ENCODE measurements around the gene MAGEA12.
"Not testable (repeated sequence)": the region's sequence is repeated elsewhere in the genome, so short reads cannot be mapped to it uniquely, and the experiment has no call there.

The MAGEA12 gene

GRCh38 chrX:152753686-152754650, 20.4 kb downstream of the MAGEA12 start, which contains the start of gene MAGEA2:
TSS of gene MAGEA2 (minus strand) at chrX:152753842. CDS start at chrX:152751363, 2,479 bp downstream.
- ATAC-seq, H3K4me3 Mint-ChIP-seq, H3K9me3 Mint-ChIP-seq, H3K27me3 Mint-ChIP-seq, H3K27ac Mint-ChIP-seq, DNase-seq, H3K4me1 Mint-ChIP-seq: not testable (repeated sequence)

- not testable (repeated sequence) for ATAC-seq, DNase-seq, H3K9me3 Mint-ChIP-seq, H3K4me3 Mint-ChIP-seq, H3K4me1 Mint-ChIP-seq, H3K27ac Mint-ChIP-seq, H3K27me3 Mint-ChIP-seq
Observed at GRCh38 chrX:152754871-152755270, 21.3 kb downstream of the MAGEA12 start.

- ATAC-seq, H3K4me1 Mint-ChIP-seq, H3K27ac Mint-ChIP-seq, H3K27me3 Mint-ChIP-seq, DNase-seq, H3K9me3 Mint-ChIP-seq, H3K4me3 Mint-ChIP-seq: not testable (repeated sequence)
Observed at GRCh38 chrX:152758918-152759317, 25.4 kb downstream of the MAGEA12 start, which contains the start of gene CSAG3. TSS of gene CSAG3 (plus strand) at chrX:152759218.

- not testable (repeated sequence) for DNase-seq, H3K4me1 Mint-ChIP-seq, H3K27me3 Mint-ChIP-seq, ATAC-seq, H3K27ac Mint-ChIP-seq, H3K9me3 Mint-ChIP-seq, H3K4me3 Mint-ChIP-seq
Observed at GRCh38 chrX:152759544-152759943, 26.0 kb downstream of the MAGEA12 start.

GRCh38 chrX:152761582-152761981, 28.0 kb downstream of the MAGEA12 start:
- H3K27me3 Mint-ChIP-seq, H3K4me1 Mint-ChIP-seq, H3K9me3 Mint-ChIP-seq, ATAC-seq, H3K4me3 Mint-ChIP-seq, H3K27ac Mint-ChIP-seq, DNase-seq: not testable (repeated sequence)

- not testable (repeated sequence) for H3K9me3 Mint-ChIP-seq, ATAC-seq, H3K4me1 Mint-ChIP-seq, DNase-seq, H3K4me3 Mint-ChIP-seq, H3K27me3 Mint-ChIP-seq, H3K27ac Mint-ChIP-seq
Observed at GRCh38 chrX:152766562-152766961, 33.0 kb downstream of the MAGEA12 start.

GRCh38 chrX:152769549-152770289, 36.2 kb downstream of the MAGEA12 start, which contains the start of gene MAGEA6:
TSS of gene MAGEA6 (minus strand) at chrX:152769689. CDS start at chrX:152767650, 2,039 bp downstream.
- H3K4me1 Mint-ChIP-seq, H3K27ac Mint-ChIP-seq, H3K4me3 Mint-ChIP-seq, DNase-seq, H3K9me3 Mint-ChIP-seq, H3K27me3 Mint-ChIP-seq, ATAC-seq: not testable (repeated sequence)

GRCh38 chrX:152787062-152787461, 53.5 kb downstream of the MAGEA12 start:
- not testable (repeated sequence) for H3K27me3 Mint-ChIP-seq, H3K27ac Mint-ChIP-seq, H3K4me1 Mint-ChIP-seq, H3K9me3 Mint-ChIP-seq, H3K4me3 Mint-ChIP-seq, DNase-seq
- ATAC-seq: peak; percentile 69

Measured in stimulated activated naive CD8-positive, alpha-beta T cell treated with anti-CD3 and anti-CD28 coated beads, Interleukin-15, amount 100 ng/mL, for 72 hours (primary cell).